Left cardiac atrium (tissue), 4 donors: ENCODE measurements around the gene ARHGEF25. TPM values are rescaled to one million over a fixed set of nuclear protein-coding genes. Genes with fewer than 3 reads are reported as not detected.
"Not testable (repeated sequence)": the region's sequence is repeated elsewhere in the genome, so short reads cannot be mapped to it uniquely, and the experiment has no call there.

ENCODE experiments used
- ATAC-seq, 2 donors: fragments of 200-7000 bp; cut with Tn5 transposase; one replicate each; pipeline ENCODE4 v1.9.1; 2020; ENCODE audit warnings: mild to moderate bottlenecking in 2 of 2, moderate library complexity in 2 of 2
- DNase-seq: peaks from one replicate; pipeline ENCODE4 v3.0.0-alpha.2; 2020
- intact Hi-C, 2 donors: fragments of 100-400 bp; cut with DNase I; formaldehyde crosslinking; loops; one replicate each; pipeline versions ENCODE4 v1.14.1 to v1.15.1; 2022 to 2023
- total RNA-seq, 2 donors: library from RNA; stranded (reverse); fragmentation: NEBNext Ultra II Directional; extraction: Animal tissue kit (Norgen Biotek cat#: 25700); gene quantifications; one replicate each; pipeline ENCODE4 v1.2.1, GENCODE V29; 2021
- donor health status: DM: no; HTN: yes; CAD: no.
- donor health status: DM: no; HTN: yes; CAD: no; lungs with severe emphysema.
- donor health status: DM: yes; HTN: yes; CAD: no.
- donor health status: Dilated cardiomyopathy.

ARHGEF25 gene
- total RNA-seq, 2 donors from 2014 or later, result 13.7 to 17.3 TPM

- intact Hi-C loops, result no loop called here
- DNase-seq (no peak), ATAC-seq (no peak)
These were observed 42.8 kb downstream of the ARHGEF25 start for GRCh38 chr12:57654042-57654441.

GRCh38 chr12:57655541-57656240, 44.5 kb downstream of the ARHGEF25 start:
- no peak for ATAC-seq
- intact Hi-C loops, result no loop called here
- DNase-seq, result no peak

DNA sequence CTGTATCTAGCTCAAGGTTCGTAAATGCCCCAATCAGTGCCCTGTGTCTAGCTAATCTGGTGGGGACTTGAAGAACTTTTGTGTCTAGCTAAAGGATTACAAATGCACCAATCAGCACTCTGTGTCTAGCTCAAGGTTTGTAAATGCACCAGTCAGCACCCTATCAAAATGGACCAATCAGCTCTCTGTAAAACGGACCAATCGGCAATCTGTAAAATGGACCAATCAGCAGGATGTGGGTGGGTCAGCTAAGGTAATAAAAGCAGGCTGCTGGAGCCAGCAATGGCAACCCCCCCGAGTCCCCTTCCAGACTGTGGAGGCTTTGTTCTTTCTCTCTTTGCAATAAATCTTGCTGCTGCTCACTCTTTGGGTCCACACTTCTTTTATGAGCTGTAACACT, 45.2 kb downstream of the ARHGEF25 start:
- DNase-seq, ATAC-seq, intact Hi-C loops: not testable (repeated sequence)

- DNase-seq (no peak), ATAC-seq (peak; percentile 44 to 50)
- intact Hi-C loops, result no loop called here
These were observed 46.5 kb downstream of the ARHGEF25 start for GRCh38 chr12:57657744-57658143.

GRCh38 chr12:57658890-57659289, 47.7 kb downstream of the ARHGEF25 start:
- DNase-seq, result no peak
- intact Hi-C loops, result no loop called here

GRCh38 chr12:57661376-57661775, 50.1 kb downstream of the ARHGEF25 start:
- intact Hi-C loops, result no loop called here
- DNase-seq (no peak), ATAC-seq (no peak)

More at GRCh38 chr12:57658890-57659289, 47.7 kb downstream of the ARHGEF25 start:
- ATAC-seq, result no peak

DNA sequence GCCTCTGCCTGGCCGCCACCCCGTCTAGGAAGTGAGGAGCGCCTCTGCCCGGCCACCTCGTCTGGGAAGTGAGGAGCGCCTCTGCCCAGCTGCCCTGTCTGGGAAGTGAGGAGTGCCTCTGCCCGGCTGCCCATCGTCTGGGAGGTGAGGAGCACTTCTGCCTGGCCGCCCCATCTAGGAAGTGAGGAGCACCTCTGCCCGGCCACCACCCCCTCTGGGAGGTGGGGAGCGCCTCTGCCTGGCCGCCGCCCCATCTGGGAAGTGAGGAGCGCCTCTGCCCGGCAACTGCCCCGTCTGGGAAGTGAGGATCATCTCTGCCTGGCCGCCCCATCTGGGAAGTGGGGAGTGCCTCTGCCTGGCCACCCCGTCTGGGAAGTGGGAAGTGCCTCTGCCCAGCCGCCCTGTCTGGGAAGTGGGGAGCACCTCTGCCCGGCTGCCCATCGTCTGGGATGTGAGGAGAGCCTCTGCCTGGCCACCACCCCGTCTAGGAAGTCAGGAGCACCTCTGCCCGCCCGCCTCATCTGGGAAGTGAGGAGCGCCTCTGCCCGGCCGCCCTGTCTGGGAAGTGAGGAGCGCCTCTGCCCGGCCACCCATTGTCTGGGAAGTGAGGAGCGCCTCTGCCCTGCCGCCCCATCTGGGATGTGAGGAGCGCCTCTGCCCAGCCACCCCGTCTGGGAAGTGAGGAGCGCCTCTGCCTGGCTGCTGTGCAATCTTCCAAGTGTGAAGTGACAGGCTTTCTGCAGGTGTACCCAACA, 54.0 kb downstream of the ARHGEF25 start:
- DNase-seq, intact Hi-C loops, ATAC-seq: not testable (repeated sequence)

Other genes starting within 250 kb of the ARHGEF25 start
- 10 to 100 TPM; 47.6 to 66.5 TPM for gene R3HDM2, start 180.4 kb upstream of the ARHGEF25 start, total RNA-seq
- gene INHBC, start 176.7 kb upstream of the ARHGEF25 start, total RNA-seq, result not detected
- not detected for gene INHBE, start 156.1 kb upstream of the ARHGEF25 start, total RNA-seq
- gene GLI1, start 151.7 kb upstream of the ARHGEF25 start, total RNA-seq, result 1 to 10 TPM in 1 of 2 donors, under 1 TPM in 1; 0.97 to 1.2 TPM
- gene ARHGAP9, start 131.6 kb upstream of the ARHGEF25 start, total RNA-seq, result 10 to 100 TPM in 1 of 2 donors, 1 to 10 TPM in 1; 8.0 to 15.2 TPM
- 100 to 1,000 TPM in 1 of 2 donors, 10 to 100 TPM in 1; 74.6 to 115 TPM for gene MARS1, start 123.4 kb upstream of the ARHGEF25 start, total RNA-seq
- 10 to 100 TPM; 20.0 to 31.7 TPM for gene DDIT3, start 90.9 kb upstream of the ARHGEF25 start, total RNA-seq
- gene MBD6, start 88.6 kb upstream of the ARHGEF25 start, total RNA-seq, result 10 to 100 TPM; 35.7 to 41.5 TPM
- gene DCTN2, start 64.2 kb upstream of the ARHGEF25 start, total RNA-seq, result 10 to 100 TPM; 80.5 to 96.7 TPM
- gene KIF5A, start 61.4 kb upstream of the ARHGEF25 start, total RNA-seq, result under 1 TPM; 0.10 to 0.18 TPM
- 10 to 100 TPM; 15.3 to 16.1 TPM for gene PIP4K2C, start 20.2 kb upstream of the ARHGEF25 start, total RNA-seq
- 10 to 100 TPM; 24.5 to 25.3 TPM for gene DTX3, start 6.6 kb upstream of the ARHGEF25 start, total RNA-seq
- 1 to 10 TPM; 2.4 to 3.3 TPM for gene B4GALNT1, start 21.8 kb downstream of the ARHGEF25 start, total RNA-seq
- gene OS9, start 82.7 kb downstream of the ARHGEF25 start, total RNA-seq, result 100 to 1,000 TPM; 160 to 163 TPM
- gene AGAP2, start 127.3 kb downstream of the ARHGEF25 start, total RNA-seq, result 1 to 10 TPM; 3.2 to 5.0 TPM
- 10 to 100 TPM; 34.9 to 37.1 TPM for gene TSPAN31, start 133.6 kb downstream of the ARHGEF25 start, total RNA-seq
- gene CDK4, start 140.9 kb downstream of the ARHGEF25 start, total RNA-seq, result 10 to 100 TPM; 45.2 to 62.0 TPM
- gene MARCHF9, start 143.7 kb downstream of the ARHGEF25 start, total RNA-seq, result 10 to 100 TPM; 11.7 to 15.0 TPM
- 1 to 10 TPM in 1 of 2 donors, under 1 TPM in 1; 0.44 to 1.5 TPM for gene CYP27B1, start 155.6 kb downstream of the ARHGEF25 start, total RNA-seq
- gene METTL1, start 160.7 kb downstream of the ARHGEF25 start, total RNA-seq, result 10 to 100 TPM in 1 of 2 donors, 1 to 10 TPM in 1; 7.2 to 16.0 TPM
- 1 to 10 TPM; 2.9 to 3.3 TPM for gene EEF1AKMT3, start 161.2 kb downstream of the ARHGEF25 start, total RNA-seq
- 10 to 100 TPM; 29.2 to 38.1 TPM for gene TSFM, start 171.4 kb downstream of the ARHGEF25 start, total RNA-seq
- gene AVIL, start 207.3 kb downstream of the ARHGEF25 start, total RNA-seq, result 1 to 10 TPM; 2.7 to 2.8 TPM
- gene CTDSP2, start 235.3 kb downstream of the ARHGEF25 start, total RNA-seq, result 10 to 100 TPM; 90.6 to 97.1 TPM